Gastrocnemius medialis (tissue), 4 donors: ENCODE results near the gene KRTAP20-3. TPM values are rescaled to one million over a fixed set of nuclear protein-coding genes. Genes with fewer than 3 reads are reported as not detected.

Experiments
- ATAC-seq, 2 donors: fragments of 150-250 bp; one replicate each; pipeline ENCODE4 v1.9.1; 2016
- DNase-seq, 2 donors: peaks; one replicate each; pipeline ENCODE4 v3.0.0-alpha.2; 2019
- H3K27ac ChIP-seq, 4 donors: fragments of 200-600 bp; sonication (generic); 1 replicate in 1 of 4; 2 replicates in 3 of 4; pipeline ENCODE4 v1.5.1; 2016 to 2018; ENCODE audit warnings: mild to moderate bottlenecking in 2 of 4, moderate library complexity in 1 of 4
- H3K27me3 ChIP-seq, 3 donors: fragments of 200-600 bp; sonication (generic) in 2 of 3; 1 replicate in 1 of 3; 2 replicates in 2 of 3; pipeline versions ENCODE4 v1.5.1 to v1.6.0; 2016 to 2019; ENCODE audit warnings: mild to moderate bottlenecking in 1 of 3, moderate library complexity in 1 of 3
- H3K36me3 ChIP-seq, 2 donors: fragments of 200-600 bp; sonication (generic) in 1 of 2; one replicate each; pipeline ENCODE4 v1.5.1; 2017 to 2018
- H3K4me1 ChIP-seq, 2 donors: fragments of 200-600 bp; sonication (generic) in 1 of 2; one replicate each; pipeline ENCODE4 v1.5.1; 2016 to 2017; ENCODE audit warnings: mild to moderate bottlenecking in 2 of 2
- H3K4me3 ChIP-seq, 4 donors: fragments of 200-600 bp; sonication (generic) in 3 of 4; 1 replicate in 1 of 4; 2 replicates in 3 of 4; pipeline ENCODE4 v1.5.1; 2016 to 2019; ENCODE audit warnings: mild to moderate bottlenecking in 2 of 4
- H3K9me3 ChIP-seq, 3 donors: fragments of 200-600 bp; sonication (generic) in 2 of 3; 1 replicate in 1 of 3; 2 replicates in 2 of 3; pipeline ENCODE4 v1.5.1; 2016 to 2019
- CTCF ChIP-seq, 5 experiments: fragments of 450-650 bp in 3 of 5; fragments of 200-600 bp in 2 of 5; sonication (generic) in 2 of 5; IDR thresholded peaks in 4 of 5; conservative IDR thresholded peaks in 1 of 5; 1 replicate in 4 of 5; 2 replicates in 1 of 5; pipeline ENCODE4 v1.5.1; 2016 to 2019; ENCODE audit warnings: antibody characterized with exemption in 5 of 5, mild to moderate bottlenecking in 3 of 5, moderate library complexity in 3 of 5
- POLR2A ChIP-seq, 2 donors: fragments of 450-650 bp; IDR thresholded peaks; one replicate each; pipeline ENCODE4 v1.6.1; 2017; ENCODE audit warnings: antibody characterized with exemption in 2 of 2, mild to moderate bottlenecking in 2 of 2, moderate library complexity in 2 of 2
- in situ Hi-C, 4 donors: fragments of 200-750 bp; cut with MboI; loops; one replicate each; pipeline versions ENCODE4 v1.15.0 to v1.8.0; 2017; ENCODE audit warnings: low sequenced_read_pairs in 4 of 4
- intact Hi-C: fragments of 100-400 bp; cut with DNase I; formaldehyde crosslinking; loops from one replicate; pipeline ENCODE4 v1.15.1; 2023; ENCODE audit warnings: low total_unique reads
- total RNA-seq, 4 donors: library from RNA; depleted of rRNA; stranded (reverse); fragments of >200 nt; gene quantifications; one replicate each; pipeline versions ENCODE4 v1.1.0 to v1.2.3, GENCODE V29; 2016

Gene KRTAP20-3
- total RNA-seq = not detected

DNA sequence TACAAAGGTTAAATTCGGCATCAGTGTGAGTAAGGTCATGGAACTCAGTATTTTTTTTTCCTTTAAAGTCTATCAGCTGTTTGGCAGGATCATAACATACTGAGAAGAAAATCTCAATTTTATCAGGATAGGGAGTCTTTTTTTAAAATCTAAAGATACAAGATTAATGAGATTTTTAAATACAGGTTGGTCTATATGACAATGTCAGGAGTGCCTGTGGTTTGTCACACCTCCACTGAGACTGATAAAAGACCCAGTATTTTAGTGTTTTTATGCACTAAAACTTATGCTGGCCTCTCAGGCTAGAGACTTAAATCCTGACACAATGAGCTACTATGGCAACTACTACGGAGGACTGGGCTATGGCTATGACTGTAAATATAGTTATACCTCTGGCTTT lies at the start of gene KRTAP20-3:
KRTAP20-3 (plus strand) TSS at position 301 of the 400 bp plus-strand sequence.
- TF ChIP-seq CTCF (IDR thresholded peaks at IDR 0.05 in 4 of 5, conservative IDR thresholded peaks at IDR 0.05 in 1 of 5) (no peak), POLR2A (IDR thresholded peaks at IDR 0.05) (no peak)
- Histone ChIP-seq H3K27ac (no peak within 1 kb of the TSS), H3K36me3 (no peaks in the 10 kb centered on the region), H3K4me1 (no peaks in the 10 kb centered on the region), H3K9me3 (no peaks in the 10 kb centered on the region), H3K27me3 (no peaks in the 10 kb centered on the region), H3K4me3 (no peak within 1 kb of the TSS)
- intact Hi-C loops (no loop called here), in situ Hi-C loops (no loop called here)
- ATAC-seq (no peak), DNase-seq (no peak)

DNA sequence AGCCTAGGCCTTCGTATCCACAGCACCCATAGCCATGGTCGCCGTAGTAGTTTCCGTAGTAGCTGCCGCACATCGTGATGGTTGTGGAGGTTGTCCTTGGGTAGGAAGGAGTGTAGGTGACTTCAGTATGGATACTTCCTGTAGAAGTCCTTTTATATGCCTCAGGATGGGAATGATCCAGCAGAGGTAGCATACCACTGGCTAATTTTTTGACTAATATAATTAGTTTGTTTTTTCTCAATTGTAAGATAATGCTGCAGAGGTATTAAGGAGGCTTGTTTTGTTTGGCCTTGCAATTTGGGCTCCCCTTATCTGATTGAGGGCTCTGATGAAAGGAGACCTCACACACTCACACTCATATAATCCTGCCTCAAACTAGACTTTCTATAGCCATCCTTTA lies 43.9 kb upstream of the KRTAP20-3 start, which contains the start of gene KRTAP6-2:
KRTAP6-2 (minus strand) TSS at position 101 of the 400 bp plus-strand sequence; CDS start at position 73, 28 bp downstream.
- no peak within 1 kb of the TSS for H3K4me3 ChIP-seq
- DNase-seq (no peak), ATAC-seq (no peak)
- no peaks in the 10 kb centered on the region for H3K9me3 ChIP-seq
- H3K4me1 ChIP-seq = no peaks in the 10 kb centered on the region
- TF ChIP-seq CTCF (IDR thresholded peaks at IDR 0.05 in 4 of 5, conservative IDR thresholded peaks at IDR 0.05 in 1 of 5) (no peak), POLR2A (IDR thresholded peaks at IDR 0.05) (no peak)
- H3K27me3 ChIP-seq = no peaks in the 10 kb centered on the region
- no peaks in the 10 kb centered on the region for H3K36me3 ChIP-seq
- in situ Hi-C loops (no loop called here), intact Hi-C loops (no loop called here)
- H3K27ac ChIP-seq = no peak within 1 kb of the TSS

DNA sequence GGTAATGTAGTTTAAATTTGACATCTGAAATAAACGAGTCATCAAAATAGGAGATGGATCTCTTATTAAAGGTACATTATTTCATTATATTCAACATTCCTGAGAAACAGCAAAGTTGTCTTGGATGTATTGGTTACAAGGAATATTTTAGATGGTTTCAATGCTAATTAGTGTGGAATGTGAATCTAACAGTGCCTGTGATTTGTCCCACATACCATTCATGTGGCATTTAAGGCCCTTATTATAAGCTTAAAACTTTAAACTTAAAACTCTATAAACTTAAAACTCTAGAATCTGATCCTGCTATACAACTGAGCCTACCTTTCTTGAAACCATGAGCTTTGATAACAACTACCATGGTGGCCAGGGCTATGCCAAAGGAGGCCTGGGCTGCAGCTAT lies 41.9 kb upstream of the KRTAP20-3 start, which contains the start of gene KRTAP22-1:
KRTAP22-1 (plus strand) TSS at position 301 of the 400 bp plus-strand sequence.
- Histone ChIP-seq H3K9me3 (no peaks in the 10 kb centered on the region), H3K27ac (no peak within 1 kb of the TSS), H3K4me3 (no peak within 1 kb of the TSS), H3K27me3 (no peaks in the 10 kb centered on the region), H3K36me3 (no peaks in the 10 kb centered on the region), H3K4me1 (no peaks in the 10 kb centered on the region)
- no peak for TF ChIP-seq CTCF (IDR thresholded peaks at IDR 0.05 in 4 of 5, conservative IDR thresholded peaks at IDR 0.05 in 1 of 5)
- DNase-seq (no peak), ATAC-seq (no peak)
- intact Hi-C loops (no loop called here), in situ Hi-C loops (no loop called here)

GRCh38 chr21:30605968-30606367 lies 36.7 kb upstream of the KRTAP20-3 start:
- Histone ChIP-seq H3K4me3 (no peak overlapping the region), H3K9me3 (no peaks in the 10 kb centered on the region), H3K4me1 (no peaks in the 10 kb centered on the region), H3K27me3 (no peaks in the 10 kb centered on the region), H3K36me3 (no peaks in the 10 kb centered on the region), H3K27ac (no peak overlapping the region)
- in situ Hi-C loops (no loop called here), intact Hi-C loops (no loop called here)
- ATAC-seq (no peak), DNase-seq (no peak)
- no peak for TF ChIP-seq POLR2A (IDR thresholded peaks at IDR 0.05)
- TF ChIP-seq CTCF (IDR thresholded peaks at IDR 0.05 in 4 of 5, conservative IDR thresholded peaks at IDR 0.05 in 1 of 5) = no peak

DNA sequence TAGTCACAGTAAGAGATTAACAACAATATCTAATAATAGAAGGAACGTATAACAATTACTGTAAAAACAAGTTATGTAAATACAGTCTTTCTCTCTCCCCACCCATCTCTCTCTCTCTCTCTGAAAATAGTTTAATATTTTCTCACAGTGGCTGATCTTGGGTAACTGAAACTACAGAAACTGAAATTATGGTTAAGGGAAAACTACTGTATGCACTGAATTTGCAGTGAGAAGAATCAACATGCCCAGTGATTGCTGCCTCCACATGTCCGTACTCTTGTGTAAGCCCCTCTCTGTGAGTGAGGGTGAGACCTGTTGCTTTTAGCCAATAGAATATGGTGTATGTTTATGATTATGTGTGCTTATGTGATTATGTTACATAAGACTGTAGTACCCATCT lies 30.5 kb upstream of the KRTAP20-3 start:
- H3K4me1 ChIP-seq = no peaks in the 10 kb centered on the region
- no peaks in the 10 kb centered on the region for H3K9me3 ChIP-seq
- ATAC-seq = no peak
- DNase-seq = no peak
- in situ Hi-C loops = no loop called here
- intact Hi-C loops = no loop called here
- H3K4me3 ChIP-seq = no peak overlapping the region
- no peaks in the 10 kb centered on the region for H3K36me3 ChIP-seq
- TF ChIP-seq POLR2A (IDR thresholded peaks at IDR 0.05) (no peak), CTCF (IDR thresholded peaks at IDR 0.05 in 4 of 5, conservative IDR thresholded peaks at IDR 0.05 in 1 of 5) (no peak)
- H3K27ac ChIP-seq = no peak overlapping the region
- H3K27me3 ChIP-seq = no peaks in the 10 kb centered on the region
